Measurements from ENCODE around the gene KRT6B. TPM values are rescaled to one million over a fixed set of nuclear protein-coding genes. Genes with fewer than 3 reads are reported as not detected.

Gene KRT6B
- total and polyA plus RNA-seq, 9 of the 15 experiments (the other 6 are each of a cell fraction or from before 2014, with no cell fraction given): not detected

DNA sequence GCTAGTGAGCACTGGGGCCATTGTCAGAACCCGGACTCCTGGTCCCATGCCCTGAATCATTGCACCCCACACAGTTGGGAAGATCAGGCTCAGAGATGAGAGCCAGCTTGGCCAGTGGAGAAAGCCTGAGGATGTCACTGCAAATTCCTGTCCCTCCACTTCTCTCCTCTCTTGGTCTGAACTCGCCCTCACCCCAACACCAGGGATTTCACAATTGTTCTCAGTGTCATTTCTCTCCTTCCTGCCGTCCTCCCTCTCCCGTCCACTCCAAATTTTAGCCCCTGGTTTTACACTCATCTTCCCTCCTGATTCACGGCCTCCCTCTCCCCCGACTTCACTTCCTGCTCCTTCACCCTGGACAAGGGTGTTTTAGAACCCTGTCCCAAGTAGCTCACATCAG is 28.9 kb downstream of the KRT6B start (continued):
- TF ChIP-seq CHD7 (IDR thresholded peaks at IDR 0.05; ENCODE audit: low read depth, low read length) (no peak), UBTF (IDR thresholded peaks at IDR 0.05; ENCODE audit: borderline replicate concordance in 1 of 2, low read depth in 2 of 2, low read length in 2 of 2) (no peak), SMARCC2 (IDR thresholded peaks at IDR 0.05; ENCODE audit: low read depth) (no peak), ZNF316 (IDR thresholded peaks at IDR 0.05) (no peak), KAT2B (IDR thresholded peaks at IDR 0.05; ENCODE audit: low read depth, low read length) (no peak)
